OCI-LY7 (cell line): ENCODE data around the gene TRMT13. TPM values are rescaled to one million over a fixed set of nuclear protein-coding genes. Genes with fewer than 3 reads are reported as not detected.

ENCODE experiments used
- BruUV-seq: library from RNA; stranded (reverse); fragments of 400-500 nt; replicated peaks from 2 replicates; lab custom pipeline; 2021; lab: Mats Ljungman, UMichigan
- CTCF ChIA-PET: fragments of 300-600 bp; sonication (Branson Sonifier 250); formaldehyde crosslinking; loops from one replicate; lab custom pipeline; 2022; ENCODE audit warnings: antibody characterized with exemption; ENCODE audit not compliant: unreplicated experiment; lab: Charles Lee
- POLR2A ChIA-PET: fragments of 300-600 bp; sonication (Branson Sonifier 250); formaldehyde crosslinking; loops from one replicate; lab custom pipeline; 2022; ENCODE audit warnings: antibody characterized with exemption; lab: Charles Lee
- DNase-seq: peaks from one replicate; pipeline ENCODE4 v3.0.0-alpha.2; 2015; ENCODE audit warnings: low spot score
- H2AFZ ChIP-seq: fragments of 200-600 bp; sonication (generic), shearing (Covaris generic); 2 replicates; pipeline ENCODE4 v1.6.1; 2014; ENCODE audit warnings: mild to moderate bottlenecking, antibody characterized with exemption, low read length, moderate library complexity
- H3K27ac ChIP-seq: fragments of 200-600 bp; sonication (generic); 2 replicates; pipeline ENCODE4 v1.5.1; 2014; ENCODE audit warnings: mixed run types, low read depth, mild to moderate bottlenecking, moderate library complexity, low read length, inconsistent platforms; ENCODE audit not compliant: poor library complexity, severe bottlenecking
- H3K36me3 ChIP-seq: fragments of 200-600 bp; sonication (generic); 2 replicates; pipeline ENCODE4 v1.6.1; 2014; ENCODE audit warnings: mild to moderate bottlenecking, antibody characterized with exemption, low read length, moderate library complexity, mixed read lengths; ENCODE audit not compliant: insufficient read depth
- H3K4me1 ChIP-seq: fragments of 200-600 bp; sonication (generic); 2 replicates; pipeline ENCODE4 v1.5.1; 2014; ENCODE audit warnings: mild to moderate bottlenecking, low read length; ENCODE audit not compliant: insufficient read depth, poor library complexity, severe bottlenecking
- H3K4me2 ChIP-seq: fragments of 200-600 bp; sonication (generic); 2 replicates; pipeline ENCODE4 v1.6.1; 2014; ENCODE audit warnings: mild to moderate bottlenecking, low read length
- H3K4me3 ChIP-seq: fragments of 200-600 bp; sonication (generic); 2 replicates; pipeline ENCODE4 v1.5.1; 2014; ENCODE audit warnings: mild to moderate bottlenecking, low read depth, low read length; ENCODE audit not compliant: poor library complexity, severe bottlenecking
- H3K79me2 ChIP-seq: fragments of 200-600 bp; sonication (generic); 2 replicates; pipeline ENCODE4 v1.6.1; 2016; ENCODE audit warnings: low read depth, mild to moderate bottlenecking, low read length, moderate library complexity, mixed read lengths; ENCODE audit not compliant: insufficient read depth
- H3K9me2 ChIP-seq: fragments of 200-600 bp; sonication (generic); 2 replicates; pipeline ENCODE4 v1.6.1; 2016; ENCODE audit warnings: mild to moderate bottlenecking, low read length, mixed read lengths; ENCODE audit not compliant: insufficient read depth
- H3K9me3 ChIP-seq: fragments of 200-600 bp; sonication (generic); 2 replicates; pipeline ENCODE4 v1.6.1; 2014; ENCODE audit warnings: mild to moderate bottlenecking, mixed run types, low read length, mixed read lengths
- H4K20me1 ChIP-seq: fragments of 200-600 bp; sonication (generic); 2 replicates; pipeline ENCODE4 v1.6.1; 2014; ENCODE audit warnings: mild to moderate bottlenecking, antibody characterized with exemption, low read length, moderate library complexity, mixed read lengths; ENCODE audit not compliant: insufficient read depth
- EZH2phosphoT487 ChIP-seq: fragments of 200-600 bp; sonication (generic); IDR thresholded peaks from 2 replicates; pipeline ENCODE4 v1.6.1; 2018; ENCODE audit warnings: low read depth, borderline replicate concordance, mild to moderate bottlenecking, mixed run types, antibody characterized with exemption, low read length, moderate library complexity, mixed read lengths
- intact Hi-C: fragments of 100-400 bp; cut with micrococcal nuclease; formaldehyde crosslinking; loops from one replicate; pipeline ENCODE4 v1.10.0; 2022; ENCODE audit not compliant: unreplicated experiment
- total RNA-seq, 2 experiments: library from RNA; depleted of rRNA in 1 of 2; stranded (reverse); fragments of >200 nt in 1 of 2; shearing (Covaris generic) in 1 of 2; gene quantifications; 2 replicates each; pipeline ENCODE4 v1.2.3, GENCODE V29; 2014 to 2022
- TF ChIP-seq, protein P1 (sequence below): fragments of 200-600 bp; sonication (generic); conservative IDR thresholded peaks from 2 replicates; pipeline ENCODE4 v1.5.1; 2014; ENCODE audit warnings: mild to moderate bottlenecking, antibody characterized with exemption, low read length, moderate library complexity, mixed read lengths

The TRMT13 gene
- total RNA-seq, 2 experiments from 2014 or later: 14.5 to 28.7 TPM

DNA sequence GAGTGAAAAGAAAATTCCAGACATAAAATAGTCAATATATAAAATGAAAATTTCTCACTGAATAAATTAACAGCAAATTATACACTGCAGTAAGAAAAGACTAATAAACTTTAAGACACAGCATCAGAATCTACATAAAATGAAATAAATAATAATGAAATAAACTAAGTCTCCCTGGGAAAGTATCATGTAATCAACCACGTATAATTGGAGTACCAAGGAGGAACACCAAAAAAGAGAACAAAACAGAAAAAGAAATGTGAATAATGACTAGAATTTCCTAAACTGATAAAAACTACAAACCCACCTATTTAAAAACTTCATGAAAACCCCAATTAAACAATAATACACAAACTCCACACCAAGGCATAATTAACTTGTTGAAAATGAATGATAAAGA is 43.9 kb upstream of the TRMT13 start:
- H3K79me2 ChIP-seq: no peaks in the 10 kb centered on the region
- POLR2A ChIA-PET: no interaction called here
- TF ChIP-seq EZH2phosphoT487: no peak
- TF ChIP-seq, protein P1, sequence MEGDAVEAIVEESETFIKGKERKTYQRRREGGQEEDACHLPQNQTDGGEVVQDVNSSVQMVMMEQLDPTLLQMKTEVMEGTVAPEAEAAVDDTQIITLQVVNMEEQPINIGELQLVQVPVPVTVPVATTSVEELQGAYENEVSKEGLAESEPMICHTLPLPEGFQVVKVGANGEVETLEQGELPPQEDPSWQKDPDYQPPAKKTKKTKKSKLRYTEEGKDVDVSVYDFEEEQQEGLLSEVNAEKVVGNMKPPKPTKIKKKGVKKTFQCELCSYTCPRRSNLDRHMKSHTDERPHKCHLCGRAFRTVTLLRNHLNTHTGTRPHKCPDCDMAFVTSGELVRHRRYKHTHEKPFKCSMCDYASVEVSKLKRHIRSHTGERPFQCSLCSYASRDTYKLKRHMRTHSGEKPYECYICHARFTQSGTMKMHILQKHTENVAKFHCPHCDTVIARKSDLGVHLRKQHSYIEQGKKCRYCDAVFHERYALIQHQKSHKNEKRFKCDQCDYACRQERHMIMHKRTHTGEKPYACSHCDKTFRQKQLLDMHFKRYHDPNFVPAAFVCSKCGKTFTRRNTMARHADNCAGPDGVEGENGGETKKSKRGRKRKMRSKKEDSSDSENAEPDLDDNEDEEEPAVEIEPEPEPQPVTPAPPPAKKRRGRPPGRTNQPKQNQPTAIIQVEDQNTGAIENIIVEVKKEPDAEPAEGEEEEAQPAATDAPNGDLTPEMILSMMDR: no peak
- no peak overlapping the region for H2AFZ ChIP-seq
- CTCF ChIA-PET: no interaction called here
- H3K4me3 ChIP-seq: no peak overlapping the region
- H3K36me3 ChIP-seq: peaks cover 72% of the 10 kb centered on the region
- no TSS peak for BruUV-seq
- intact Hi-C loops: no loop called here
- H3K9me2 ChIP-seq: no peaks in the 10 kb centered on the region
- H3K27ac ChIP-seq: no peak overlapping the region
- H3K9me3 ChIP-seq: no peaks in the 10 kb centered on the region
- H3K4me1 ChIP-seq: no peaks in the 10 kb centered on the region
- H4K20me1 ChIP-seq: no peaks in the 10 kb centered on the region
- no peak overlapping the region for H3K4me2 ChIP-seq
- no peak for DNase-seq

DNA sequence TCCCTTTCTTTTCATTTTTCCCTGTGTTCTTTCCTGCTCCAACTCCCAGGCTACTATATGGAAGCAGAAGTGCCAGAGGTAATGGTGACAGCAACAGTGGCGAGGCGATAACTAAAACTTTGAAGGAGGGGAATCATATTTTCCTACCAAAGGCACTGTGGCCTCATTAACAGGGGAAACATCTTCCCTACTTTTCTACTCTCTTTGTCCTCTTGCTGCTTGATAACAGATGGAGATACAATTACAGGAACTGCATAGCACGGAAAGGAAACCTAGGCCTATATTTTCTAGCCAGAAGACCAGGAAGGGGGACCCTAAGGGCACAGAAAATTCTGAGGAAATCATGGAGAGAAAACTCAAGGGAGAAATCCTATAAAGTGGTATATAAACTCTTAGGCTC is 42.5 kb upstream of the TRMT13 start:
- no peaks in the 10 kb centered on the region for H3K79me2 ChIP-seq
- intact Hi-C loops: no loop called here

DNA sequence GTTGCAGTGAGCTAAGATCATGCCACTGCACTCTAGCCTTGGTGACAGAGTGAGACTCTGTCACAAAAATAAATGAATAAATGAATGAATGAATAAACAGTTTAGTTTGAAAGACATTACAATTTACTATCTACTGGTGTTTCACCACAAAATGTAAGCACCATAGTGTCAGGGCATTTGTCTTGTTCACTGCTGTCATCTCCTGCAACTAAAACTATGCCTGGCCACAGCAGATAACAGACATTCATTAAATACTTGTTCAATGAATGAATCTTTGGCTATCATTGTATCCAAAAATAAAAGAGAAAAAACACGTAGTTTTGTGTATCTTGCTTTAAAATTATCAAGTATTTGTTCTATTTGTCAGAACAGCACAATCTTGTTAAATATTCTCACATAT is 32.8 kb upstream of the TRMT13 start:
- no peak for TF ChIP-seq EZH2phosphoT487
- TF ChIP-seq, protein P1: no peak
- Histone ChIP-seq H3K4me2 (no peak overlapping the region), H4K20me1 (no peaks in the 10 kb centered on the region), H3K4me1 (no peaks in the 10 kb centered on the region), H2AFZ (no peak overlapping the region), H3K4me3 (no peak overlapping the region), H3K9me3 (no peaks in the 10 kb centered on the region), H3K9me2 (no peaks in the 10 kb centered on the region), H3K36me3 (peaks cover 98% of the 10 kb centered on the region), H3K27ac (no peak overlapping the region), H3K79me2 (no peaks in the 10 kb centered on the region)
- no peak for DNase-seq
- ChIA-PET CTCF (no interaction called here), POLR2A (interaction anchor here (0.7 kb wide), 2 partner anchors 216 to 359 kb away, joined by 3 read pairs; no protein-coding TSS in a partner anchor)
- intact Hi-C loops: no loop called here
- TSS peak; percentile 11 for BruUV-seq

More for the DNA sequence above, 42.5 kb upstream of the TRMT13 start:
- no peaks in the 10 kb centered on the region for H3K9me2 ChIP-seq
- H3K27ac ChIP-seq: no peak overlapping the region
- H3K9me3 ChIP-seq: no peaks in the 10 kb centered on the region
- H3K4me1 ChIP-seq: no peaks in the 10 kb centered on the region
- DNase-seq: no peak
- ChIA-PET CTCF (no interaction called here), POLR2A (no interaction called here)
- no peak overlapping the region for H2AFZ ChIP-seq
- H4K20me1 ChIP-seq: no peaks in the 10 kb centered on the region
- TF ChIP-seq, protein P1: no peak
- TF ChIP-seq EZH2phosphoT487: no peak
- H3K4me2 ChIP-seq: no peak overlapping the region
- peaks cover 73% of the 10 kb centered on the region for H3K36me3 ChIP-seq
- H3K4me3 ChIP-seq: no peak overlapping the region
- BruUV-seq: no TSS peak
